GM19238 (cell line): Measurements from ENCODE around the gene MTR.
"Not testable (repeated sequence)": the region's sequence is repeated elsewhere in the genome, so short reads cannot be mapped to it uniquely, and the experiment has no call there.

ENCODE experiments used
- DNase-seq: peaks from one replicate; pipeline ENCODE4 v3.0.0; 2011; ENCODE audit warnings: low spot score; ENCODE audit not compliant: insufficient read length

The MTR gene

DNA sequence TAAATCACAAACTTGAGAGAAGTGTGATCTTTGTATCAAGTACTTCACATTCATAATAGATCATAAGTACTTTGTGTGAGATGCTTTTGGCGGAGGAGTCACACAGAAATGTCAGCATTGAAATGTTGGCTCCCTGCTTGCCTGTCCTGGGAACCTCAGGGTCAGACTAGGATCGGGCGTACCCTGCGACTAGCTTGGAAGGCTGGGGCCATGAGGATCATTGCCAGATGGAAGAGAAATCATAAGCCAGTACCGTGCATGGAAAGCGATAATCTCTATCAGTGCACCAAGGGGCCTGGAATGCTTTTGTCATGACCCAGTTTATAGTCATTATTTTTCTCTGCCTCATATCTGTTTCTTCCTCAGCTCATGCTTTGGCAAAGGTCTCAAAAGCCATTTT lies 35.5 kb downstream of the MTR start:
- DNase-seq = no peak

DNA sequence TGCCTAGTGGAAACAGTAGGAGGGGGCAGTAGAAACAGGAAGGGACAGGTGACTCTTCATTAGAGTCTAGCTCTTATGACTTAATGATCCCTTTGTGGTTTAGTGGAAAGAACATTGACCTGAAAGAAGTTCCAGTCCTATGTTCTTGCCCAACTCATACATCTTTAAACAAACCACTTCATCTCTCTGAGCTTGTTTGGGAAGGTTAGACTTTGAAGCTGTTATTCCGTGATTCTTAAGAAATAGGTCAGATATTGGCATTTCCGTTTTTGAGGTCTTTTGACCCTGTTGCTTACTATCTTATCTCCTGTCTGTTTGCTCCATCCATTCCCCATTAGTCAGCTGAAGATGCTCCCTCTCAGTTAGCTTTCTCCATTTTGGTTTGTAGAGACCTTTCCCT lies 38.5 kb downstream of the MTR start:
- DNase-seq = no peak

DNA sequence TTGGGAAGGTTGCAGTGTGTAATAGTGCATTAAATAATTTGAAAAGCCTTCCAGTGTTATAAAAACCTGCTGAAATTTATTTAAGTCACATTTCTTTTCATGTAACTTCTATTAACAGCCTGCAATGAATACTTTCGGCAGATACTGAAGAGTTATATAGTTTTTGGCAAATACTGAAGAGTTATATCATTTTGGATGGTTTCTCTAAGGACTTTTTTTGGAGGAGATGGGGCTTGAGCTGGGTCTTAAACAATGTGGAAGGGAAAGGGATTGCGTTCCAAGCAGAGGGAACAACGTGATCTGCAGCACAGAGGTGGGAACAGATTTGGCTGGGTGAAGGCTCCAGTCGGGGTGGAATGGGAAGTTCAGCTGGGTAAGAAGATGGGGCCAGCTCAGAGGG lies 39.8 kb downstream of the MTR start:
- no peak for DNase-seq

DNA sequence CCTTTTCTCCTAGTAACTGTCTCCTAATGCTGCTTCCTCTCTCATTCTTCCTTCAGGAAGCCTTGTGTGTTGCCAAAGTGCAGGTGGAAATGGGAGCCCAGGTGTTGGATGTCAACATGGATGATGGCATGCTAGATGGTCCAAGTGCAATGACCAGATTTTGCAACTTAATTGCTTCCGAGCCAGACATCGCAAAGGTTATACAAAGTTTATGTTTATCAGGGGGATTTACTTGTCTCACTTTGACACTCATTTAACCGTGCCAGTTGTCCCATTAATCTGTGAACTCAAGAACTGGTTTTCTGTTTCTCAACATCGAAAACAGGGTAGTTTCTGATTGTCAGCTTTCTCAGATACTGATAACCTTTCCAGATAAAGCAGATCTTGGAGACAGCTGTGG lies 40.4 kb downstream of the MTR start:
- no peak for DNase-seq

DNA sequence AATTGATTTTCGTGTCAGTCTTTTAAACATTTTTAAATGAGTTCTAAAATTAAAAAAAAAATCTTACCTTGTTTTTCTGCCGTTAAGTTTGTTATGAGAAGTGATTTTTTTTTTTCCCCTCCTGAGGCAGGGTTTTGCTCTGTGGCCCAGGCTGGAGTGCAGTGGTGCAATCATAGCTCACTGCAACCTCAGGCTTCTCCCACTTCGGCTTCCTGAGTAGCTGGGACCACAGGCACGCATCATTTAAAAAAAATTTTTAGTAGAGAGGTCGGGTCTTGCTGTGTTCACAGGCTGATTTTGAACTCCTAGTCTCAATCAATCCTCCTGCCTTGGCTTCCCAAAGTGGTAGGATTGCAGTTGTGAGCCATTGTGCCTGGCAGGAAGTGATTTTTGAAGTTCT lies 41.1 kb downstream of the MTR start:
- DNase-seq = no peak

DNA sequence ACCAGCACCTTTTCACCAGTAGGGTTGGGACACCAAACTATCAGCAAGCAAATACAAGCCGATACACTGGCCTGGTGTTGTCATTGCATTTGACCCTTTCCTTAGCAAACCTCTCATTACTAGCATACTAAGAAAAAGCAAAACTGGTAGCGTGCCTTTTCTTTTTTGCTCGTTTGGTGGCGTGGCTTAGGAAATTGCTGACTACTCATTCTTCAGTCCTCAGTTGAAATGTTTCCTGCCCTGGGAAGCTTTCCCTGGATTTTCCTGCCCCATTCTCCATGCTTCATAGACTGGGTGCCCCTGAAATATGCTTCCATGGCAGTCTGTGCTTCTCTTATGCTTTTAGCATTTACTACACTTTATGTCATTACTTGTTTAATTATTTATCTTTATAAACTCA lies 42.0 kb downstream of the MTR start:
- no peak for DNase-seq

DNA sequence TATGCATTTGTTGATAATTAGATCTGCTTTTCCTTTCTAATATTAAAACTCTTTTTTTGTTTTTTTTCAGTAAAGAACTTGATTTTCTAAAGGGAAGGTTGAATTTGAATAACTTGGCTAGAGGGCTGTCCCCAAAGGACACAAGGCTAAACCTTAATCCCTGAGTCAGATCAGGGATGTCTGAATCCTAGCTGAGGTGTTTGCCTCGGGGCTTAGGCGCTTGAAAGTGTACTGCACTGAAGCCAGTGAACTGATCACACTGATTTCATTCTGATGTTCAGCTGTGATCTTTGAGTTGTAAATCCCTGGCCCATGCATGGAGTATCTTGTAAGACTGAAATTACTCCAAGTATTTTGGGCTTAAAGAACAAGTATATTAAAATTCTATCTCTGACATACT lies 42.8 kb downstream of the MTR start:
- no peak for DNase-seq

DNA sequence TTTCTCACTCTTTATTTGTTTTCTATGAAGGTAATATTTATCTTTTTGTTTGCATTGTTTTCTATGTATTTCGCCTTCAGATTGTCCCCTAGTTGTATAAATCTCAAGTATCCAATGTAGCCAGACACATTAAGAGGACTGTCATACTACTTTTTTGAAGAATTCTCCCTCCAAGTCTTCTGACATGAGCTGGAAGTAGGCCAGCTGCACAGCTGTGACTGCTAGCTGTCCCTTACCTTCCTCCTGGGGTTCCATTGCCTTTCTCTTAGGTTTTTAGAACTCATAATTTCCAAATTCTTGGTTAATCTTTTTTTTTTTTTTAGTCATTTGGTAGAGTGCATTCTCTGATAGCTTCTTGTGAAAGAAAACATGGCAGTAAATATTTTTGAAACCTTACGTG lies 46.2 kb downstream of the MTR start:
- no peak for DNase-seq

DNA sequence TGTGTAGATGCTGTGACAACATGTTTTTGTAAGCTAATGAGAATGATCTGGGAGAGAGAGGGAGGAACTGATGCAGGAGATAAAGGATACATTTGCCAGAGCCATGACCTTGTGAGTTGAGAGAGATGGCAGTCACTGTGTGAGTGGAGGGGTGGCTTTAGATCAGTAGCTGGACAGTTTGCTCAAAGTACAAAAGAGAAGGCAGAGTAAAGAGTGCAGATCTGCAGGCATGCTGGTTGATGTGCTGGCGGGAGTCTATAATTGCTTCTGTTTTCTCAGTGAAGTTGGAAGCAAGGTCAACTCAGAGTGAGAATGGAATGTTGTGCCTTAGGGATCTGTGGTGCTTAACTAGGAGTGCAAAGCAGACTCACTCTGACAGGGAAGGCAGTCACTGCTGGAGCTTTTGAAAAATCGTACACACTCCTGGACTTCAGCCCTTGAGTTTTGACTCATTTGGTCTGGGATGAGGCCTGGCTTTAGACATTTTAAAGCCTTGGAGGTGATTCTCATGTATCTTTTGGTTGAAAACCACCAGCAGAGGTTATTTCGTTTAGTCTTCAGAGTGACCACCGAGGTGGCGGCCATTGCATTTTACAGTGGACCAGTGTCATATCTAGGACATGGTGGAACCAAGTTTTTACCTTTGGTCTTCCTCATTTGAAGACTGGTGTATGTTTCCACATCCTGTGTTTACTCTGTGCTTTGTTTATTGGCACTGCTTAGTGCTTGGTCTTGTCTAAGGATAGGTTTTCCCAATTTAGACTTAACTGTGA lies 49.6 kb downstream of the MTR start:
- DNase-seq = no peak

DNA sequence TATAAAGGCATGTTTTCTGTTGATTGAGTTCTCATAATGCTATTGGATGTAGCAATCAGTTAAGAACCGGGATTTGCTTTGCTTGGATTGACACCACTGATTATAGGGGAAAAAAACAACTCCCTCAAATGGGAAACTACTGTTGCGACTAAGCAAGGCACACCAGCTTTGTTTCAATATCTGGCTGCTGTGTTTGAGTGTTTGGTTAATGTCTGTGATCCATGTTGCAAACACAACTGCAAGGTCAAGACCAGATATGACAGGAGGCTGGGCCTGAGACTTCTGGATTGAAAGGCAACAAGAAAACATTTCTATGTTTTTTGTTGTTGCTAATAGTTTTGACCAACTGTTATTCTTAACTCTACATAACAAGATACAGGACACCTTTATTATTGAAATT lies 50.7 kb downstream of the MTR start:
- DNase-seq = no peak

DNA sequence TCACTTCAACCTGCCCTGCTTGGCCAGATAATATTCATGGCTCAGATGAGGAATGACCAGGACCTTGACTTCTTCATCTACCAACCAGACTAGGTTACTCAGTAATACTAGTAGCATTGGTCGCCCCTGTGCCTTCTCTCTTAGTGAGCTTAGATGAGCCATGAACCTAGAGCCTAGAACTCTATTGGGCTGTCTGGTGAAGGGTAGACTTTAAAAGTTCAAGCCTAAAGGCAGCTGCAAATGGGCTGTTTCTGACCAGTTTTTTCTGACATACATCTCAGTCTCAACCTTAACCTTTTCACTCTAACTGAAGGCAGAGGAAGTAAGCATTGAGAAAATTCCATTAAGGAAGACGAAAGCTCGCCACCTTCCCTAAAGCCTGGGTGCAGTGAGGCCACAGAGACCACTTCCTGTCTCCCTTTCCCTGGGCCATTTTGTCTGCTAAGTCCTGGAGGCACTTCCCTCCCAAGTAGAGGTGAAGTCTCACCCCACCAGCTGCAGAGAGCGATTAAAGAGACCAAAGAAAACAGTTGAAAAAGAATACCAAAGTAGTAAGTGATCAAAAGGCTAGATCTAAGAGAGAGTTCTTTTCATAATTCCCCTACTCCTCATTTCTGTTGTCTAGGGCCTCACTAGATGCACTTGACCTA lies 53.3 kb downstream of the MTR start:
- no peak for DNase-seq

DNA sequence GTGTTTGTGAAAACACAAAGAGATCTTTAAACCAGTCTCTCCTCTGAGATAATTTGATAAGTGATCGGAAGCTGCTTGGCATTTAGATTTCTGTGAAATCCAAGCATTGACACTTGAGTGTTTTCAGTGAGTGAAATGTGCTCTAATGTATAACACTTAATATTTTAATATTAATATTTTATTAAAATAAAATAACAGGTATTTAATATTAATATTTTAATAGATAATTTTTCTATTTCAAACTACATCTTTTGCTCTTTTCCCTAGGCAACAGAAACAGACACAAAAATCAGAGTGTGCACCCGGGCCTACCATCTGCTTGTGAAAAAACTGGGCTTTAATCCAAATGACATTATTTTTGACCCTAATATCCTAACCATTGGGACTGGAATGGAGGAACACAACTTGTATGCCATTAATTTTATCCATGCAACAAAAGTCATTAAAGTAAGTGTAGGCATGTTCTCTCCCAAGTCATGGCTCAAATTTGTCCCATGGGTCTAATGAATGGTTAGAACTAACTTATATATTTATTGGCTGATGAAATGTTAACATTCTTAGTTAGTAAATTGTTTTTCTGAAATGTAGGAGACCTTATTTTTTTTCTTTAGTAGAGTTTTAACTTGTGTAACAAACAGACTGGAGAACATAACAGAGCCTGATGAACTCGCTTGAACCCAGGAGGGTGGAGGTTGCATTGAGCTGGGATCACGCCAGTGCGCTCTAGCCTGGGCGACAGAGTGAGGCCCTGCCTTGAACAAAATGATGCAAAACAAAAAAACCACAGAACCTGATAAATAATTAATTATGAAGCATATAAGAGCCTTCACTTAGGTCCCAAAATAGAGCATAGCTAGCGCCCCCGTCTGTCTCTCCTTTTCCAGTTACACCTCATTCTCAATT lies 55.2 kb downstream of the MTR start:
- DNase-seq = no peak

DNA sequence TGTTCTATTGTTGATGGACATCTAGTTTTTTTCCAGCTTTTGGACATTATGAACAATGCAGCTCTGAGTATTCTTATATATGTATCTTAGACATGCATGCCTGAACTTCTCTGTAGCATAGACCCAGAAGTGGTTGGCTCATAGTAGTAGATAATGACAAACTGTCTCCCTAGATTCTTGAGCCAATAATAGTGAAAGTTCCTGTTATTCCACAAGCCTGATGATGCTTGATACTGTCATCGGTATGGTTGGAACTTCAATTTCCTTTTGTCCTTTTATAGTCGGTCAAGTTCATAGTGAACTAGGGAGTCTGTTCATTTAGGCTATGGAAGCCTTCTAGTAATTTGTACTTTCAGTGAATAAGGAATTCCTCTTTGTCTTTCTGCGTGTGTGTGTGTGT lies 56.8 kb downstream of the MTR start:
- DNase-seq = no peak

DNA sequence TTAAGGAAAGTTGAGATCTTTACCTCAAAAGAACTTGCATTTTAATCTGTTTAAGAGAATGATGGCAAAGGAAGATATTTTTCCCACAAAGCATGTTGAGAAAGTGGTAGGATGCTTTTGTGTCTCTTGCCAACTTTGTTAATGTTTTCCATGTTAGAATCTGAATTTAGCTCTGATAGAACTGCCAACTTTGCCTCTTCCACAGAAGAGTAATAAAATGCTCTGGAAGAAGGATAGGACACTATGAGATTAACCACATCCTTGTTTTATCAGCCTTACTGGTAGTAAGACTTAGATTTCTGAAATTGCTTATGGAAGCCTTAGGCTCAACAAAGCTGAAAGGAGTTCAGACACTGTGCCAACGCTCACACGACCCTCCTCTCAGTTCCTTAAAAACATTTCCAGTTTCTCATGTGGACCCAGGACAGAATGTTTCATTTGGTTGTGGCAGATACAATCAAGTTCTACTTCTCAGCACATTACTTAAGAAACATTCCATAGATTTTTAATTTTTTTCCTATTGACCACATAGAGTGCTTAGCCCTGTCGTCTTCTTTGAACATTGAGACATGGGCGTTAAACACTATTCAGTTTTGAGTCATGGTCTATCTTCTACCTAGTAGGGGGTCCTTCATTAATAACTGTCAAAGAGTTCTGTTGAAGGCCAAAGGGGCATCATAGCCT lies 59.0 kb downstream of the MTR start:
- no peak for DNase-seq

DNA sequence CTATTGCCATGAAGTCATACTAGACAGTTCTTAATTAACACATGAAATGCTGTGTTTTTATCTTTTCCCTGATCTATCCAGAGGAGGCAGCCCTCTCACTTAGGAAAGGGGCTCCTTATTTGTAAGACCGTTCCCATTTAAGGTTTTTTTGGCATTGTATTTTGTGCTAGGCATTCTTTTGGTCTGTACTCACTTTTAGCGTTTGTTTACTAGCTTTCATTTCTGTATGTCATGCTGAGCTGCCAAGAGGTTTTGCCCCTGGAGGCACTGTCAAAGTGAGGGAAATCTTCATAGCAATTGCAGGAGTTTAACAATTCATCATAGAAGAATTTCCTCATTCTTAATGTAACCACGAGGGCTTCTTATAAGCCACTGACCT lies 59.5 kb downstream of the MTR start:
- no peak for DNase-seq

DNA sequence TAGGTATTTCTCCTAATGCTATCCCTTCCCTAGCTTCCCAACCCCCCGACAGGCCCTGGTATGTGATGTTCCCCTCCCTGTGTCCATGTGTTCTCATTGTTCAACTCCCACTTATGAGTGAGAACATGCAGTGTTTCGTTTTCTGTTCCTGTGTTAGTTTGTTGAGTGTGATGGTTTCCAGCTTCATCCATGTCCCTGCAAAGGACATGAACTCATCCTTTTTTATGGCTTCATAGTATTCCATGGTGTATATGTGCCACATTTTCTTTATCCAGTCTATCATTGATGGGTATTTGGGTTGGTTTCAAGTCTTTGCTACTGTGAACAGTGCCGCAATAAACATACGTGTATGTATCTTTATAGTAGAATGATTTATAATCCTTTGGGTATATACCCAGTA lies 61.6 kb downstream of the MTR start:
- not testable (repeated sequence) for DNase-seq

DNA sequence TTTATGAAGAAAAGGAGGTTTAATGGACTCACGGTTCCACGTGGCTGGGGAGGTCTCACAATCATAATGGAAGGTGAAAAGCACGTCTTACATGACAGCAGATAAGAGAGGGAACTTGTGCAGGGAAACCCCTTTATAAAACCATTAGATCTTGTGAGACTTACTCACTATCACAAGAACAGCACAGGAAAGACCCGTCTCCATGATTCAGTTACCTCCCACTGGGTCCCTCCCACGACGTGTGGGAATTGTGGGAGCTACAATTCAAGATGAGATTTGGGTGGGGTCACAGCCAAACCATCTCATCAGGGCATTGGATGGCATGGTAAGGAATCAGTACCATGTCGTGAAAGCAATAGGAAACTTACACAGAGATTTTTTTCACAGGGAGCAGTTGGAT lies 63.1 kb downstream of the MTR start:
- DNase-seq = no peak

DNA sequence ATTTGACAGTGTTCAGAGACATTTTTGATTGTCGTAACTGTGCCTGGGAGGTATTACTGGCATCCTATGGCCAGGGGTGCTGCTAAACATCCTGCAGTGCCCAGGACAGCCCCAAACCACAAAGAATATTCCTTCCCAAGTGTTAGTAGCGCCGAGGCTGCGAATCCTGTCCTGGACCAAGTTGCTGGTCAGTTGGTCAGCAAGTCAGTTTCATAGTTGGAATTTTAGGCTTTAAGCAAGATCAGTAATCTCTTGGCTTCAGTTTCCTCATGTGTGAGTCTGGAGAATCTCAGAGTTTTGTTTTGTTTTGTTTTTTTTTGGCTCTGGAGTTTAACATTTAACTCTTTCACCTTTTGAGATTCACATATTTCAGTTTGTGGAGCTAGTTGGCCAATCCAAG lies 65.0 kb downstream of the MTR start:
- DNase-seq = no peak

DNA sequence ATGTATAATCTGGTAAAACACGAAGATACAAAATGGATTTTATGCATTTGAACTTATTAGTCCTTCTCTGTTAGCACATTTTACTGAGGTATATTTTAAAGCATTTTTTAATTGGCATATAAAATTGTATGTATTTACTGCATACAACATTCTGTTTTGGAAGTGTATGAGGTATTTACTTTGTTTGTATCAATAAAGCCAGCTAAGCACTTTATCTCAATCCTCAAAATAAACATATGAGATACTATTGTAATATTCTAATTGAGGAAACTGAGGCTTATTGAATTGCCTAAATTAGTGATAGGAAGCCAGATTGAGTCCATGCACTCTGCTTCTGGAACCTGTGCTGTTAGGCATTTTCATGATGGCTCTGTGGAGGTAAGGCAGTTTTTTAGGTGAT lies 65.6 kb downstream of the MTR start:
- no peak for DNase-seq

DNA sequence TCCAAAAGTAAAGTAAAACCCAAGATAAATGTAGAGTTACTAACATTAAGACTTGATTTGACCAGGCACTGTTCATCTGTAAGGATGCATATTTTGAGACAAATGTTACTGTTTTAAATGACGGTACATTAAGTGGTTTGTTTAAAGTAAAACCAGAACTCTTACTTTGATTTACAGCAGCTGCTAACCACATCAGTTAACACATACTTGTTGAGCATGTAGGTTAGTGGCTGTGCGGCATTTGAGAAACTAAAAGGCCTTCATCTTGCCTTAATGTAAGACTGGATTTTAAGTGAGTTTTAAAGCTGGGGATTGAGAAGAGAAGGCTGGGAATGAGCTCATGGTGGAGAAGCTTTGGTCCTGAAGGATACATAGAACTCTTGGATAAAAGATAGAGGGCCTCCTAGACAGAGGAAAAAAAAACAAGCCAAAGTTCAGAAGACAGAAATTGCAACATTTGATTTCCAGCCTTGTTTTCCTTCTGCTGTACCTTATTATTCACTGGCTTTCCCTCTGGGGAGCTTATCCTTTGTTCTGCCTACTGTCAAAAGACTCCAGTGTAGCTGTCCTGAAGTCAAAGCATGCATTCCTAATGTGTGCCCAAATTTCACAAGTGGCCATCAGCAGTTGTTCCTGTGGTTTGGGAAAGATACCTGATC lies 66.6 kb downstream of the MTR start:
- DNase-seq = no peak

DNA sequence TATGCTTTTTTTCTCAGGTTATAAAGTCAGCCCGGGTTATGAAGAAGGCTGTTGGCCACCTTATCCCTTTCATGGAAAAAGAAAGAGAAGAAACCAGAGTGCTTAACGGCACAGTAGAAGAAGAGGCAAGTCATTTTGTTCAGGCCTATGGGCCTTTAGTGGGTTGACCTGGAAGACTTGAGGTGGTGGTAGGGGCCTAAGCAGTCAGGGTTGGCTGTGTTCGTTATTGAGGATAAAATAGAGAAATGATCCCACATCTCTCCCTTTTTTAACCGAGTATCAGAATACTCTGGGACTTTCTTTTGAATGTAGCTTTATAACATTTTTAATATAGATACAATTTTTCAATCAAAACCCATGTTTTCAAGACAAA lies 67.1 kb downstream of the MTR start:
- no peak for DNase-seq
